Ovary (tissue), 10 donors: ENCODE measurements around the gene PRR14L. TPM values are rescaled to one million over a fixed set of nuclear protein-coding genes. Genes with fewer than 3 reads are reported as not detected.
"Not testable (repeated sequence)": the region's sequence is repeated elsewhere in the genome, so short reads cannot be mapped to it uniquely, and the experiment has no call there.

ENCODE experiments used
- DNase-seq, 5 donors: peaks; one replicate each; pipeline ENCODE4 v3.0.0-alpha.2; 2019 to 2020
- H3K27ac ChIP-seq, 2 donors: fragments of 200-600 bp; one replicate each; pipeline versions ENCODE4 v1.5.1 to v1.8.0; 2019 to 2022
- H3K27me3 ChIP-seq: fragments of 200-600 bp; one replicate; pipeline ENCODE4 v1.8.0; 2022
- H3K36me3 ChIP-seq: fragments of 200-600 bp; sonication (generic); one replicate; pipeline ENCODE4 v1.5.1; 2019
- H3K4me1 ChIP-seq: one replicate; pipeline ENCODE4 v1.8.1; 2013; ENCODE audit warnings: mild to moderate bottlenecking, moderate library complexity; ENCODE audit not compliant: insufficient read depth
- H3K4me3 ChIP-seq: fragments of 200-600 bp; sonication (generic); one replicate; pipeline ENCODE4 v1.5.1; 2017
- H3K9me3 ChIP-seq, 2 donors: fragments of 200-600 bp in 1 of 2; sonication (generic) in 1 of 2; one replicate each; pipeline versions ENCODE4 v1.5.1 to v1.8.1; 2013 to 2019; ENCODE audit warnings: mild to moderate bottlenecking in 1 of 2, moderate library complexity in 1 of 2
- CTCF ChIP-seq, 3 donors: fragments of 450-650 bp in 2 of 3; fragments of 200-600 bp in 1 of 3; IDR thresholded peaks; one replicate each; pipeline versions ENCODE4 v1.5.1 to v1.8.0; 2016 to 2022; ENCODE audit warnings: antibody characterized with exemption in 3 of 3, mild to moderate bottlenecking in 1 of 3
- EP300 ChIP-seq: sonication (generic); formaldehyde crosslinking; IDR thresholded peaks from one replicate; pipeline ENCODE4 v1.6.1; 2017; ENCODE audit warnings: antibody characterized with exemption
- POLR2A ChIP-seq: fragments of 450-650 bp; IDR thresholded peaks from one replicate; pipeline ENCODE4 v1.6.1; 2017; ENCODE audit warnings: antibody characterized with exemption, mild to moderate bottlenecking, moderate library complexity
- WGBS, 3 donors: extraction: QIAGEN DNeasy Blood & Tissue Kit in 1 of 3; methylation state at CpG; one replicate each; pipeline versions ENCODE4 v1.1.5 to v1.1.7; 2013 to 2017; 5-methylcytosine and 5-hydroxymethylcytosine counted together
- intact Hi-C, 4 donors: fragments of 100-400 bp; cut with DNase I; formaldehyde crosslinking; loops; one replicate each; pipeline versions ENCODE4 v1.11.0 to v1.15.1; 2022 to 2023
- long read RNA-seq, 3 donors: library from polyadenylated mRNA in 2 of 3; unstranded in 2 of 3; transcript quantifications; one replicate each; pipeline ENCODE4 v2.0.0 and lab custom pipeline, GENCODE V29; 2021 to 2026
- polyA plus RNA-seq, 2 donors: library from polyadenylated mRNA; stranded (reverse); fragments of 200-250 nt in 1 of 2; fragments of 350-450 nt in 1 of 2; fragmentation: Illumina TruSeq in 1 of 2; extraction: RNeasy Lipid Tissue Mini Kit (QIAGEN cat#74804) in 1 of 2; gene quantifications; one replicate each; pipeline ENCODE4 v1.2.3, GENCODE V29; 2013 to 2014
- total RNA-seq, 7 donors: library from RNA; depleted of rRNA in 2 of 7; stranded (reverse); fragments of >200 nt in 2 of 7; fragmentation: NEBNext Ultra II Directional in 3 of 7; extraction: Animal tissue kit (Norgen Biotek cat#: 25700) in 3 of 7; gene quantifications; one replicate each; pipeline versions ENCODE4 v1.1.0 to v1.2.4, GENCODE V29; 2016 to 2023
- donor health status: DM: no; HTN: no; CAD: no; lungs with moderate emphysema.
- donor health status: DM: no; HTN: no; CAD: no.
- donor health status: Bipolar disorder and iron deficiency.
- donor health status: DM: yes; HTN: yes; CAD: no.
- donor health status: DM: no; HTN: no; CAD: no.
- donor health status: DM: yes; HTN: yes; CAD: no.

The PRR14L gene
- total RNA-seq (10 to 100 TPM; 14.3 to 52.0 (median 46.5) TPM), polyA plus RNA-seq (10 to 100 TPM in 1 of 2 donors, 1 to 10 TPM in 1; 6.3 to 12.4 TPM)
- long read RNA-seq, donor 1, partial matches to known transcripts, result 24 of 57 reads
- long read RNA-seq, donor 1, other reads (novel, unspliced or antisense), result 28 of 57 reads
- long read RNA-seq, donor 2, partial matches to known transcripts, result 33 of 33 reads
- long read RNA-seq, donor 2, other reads (novel, unspliced or antisense), result 0 of 33 reads
- long read RNA-seq, donor 3, partial matches to known transcripts, result 1 of 6 reads
- long read RNA-seq, donor 3, other reads (novel, unspliced or antisense), result 5 of 6 reads

GRCh38 chr22:31749636-31750364, at the start of gene PRR14L:
PRR14L (minus strand) TSS chr22:31750132; CDS start chr22:31738860, 11,272 bp downstream.
- intact Hi-C loops, result loop anchor here in 2 of 4 donors (10.0 kb wide), 1 partner anchor 195 kb away; the partner anchor contains the start of gene YWHAH (in 2 of the 2)
- Histone ChIP-seq H3K9me3 (no peaks in the 10 kb centered on the region), H3K27me3 (no peaks in the 10 kb centered on the region), H3K36me3 (no peaks in the 10 kb centered on the region), H3K27ac (peak within 1 kb of the TSS; percentile 29 to 58), H3K4me1 (peaks cover 9% of the 10 kb centered on the region), H3K4me3 (peak within 1 kb of the TSS; percentile 99)
- TF ChIP-seq EP300 (no peak), CTCF (IDR thresholded peaks at IDR 0.05) (no peak), POLR2A (peak; percentile 60)
- 0% methylated on average over 57 to 62 of the region's 62 CpGs for WGBS, 3 donors
- peak; percentile 98 to 99 (median 99) for DNase-seq

GRCh38 chr22:31799358-31799757, 49.4 kb upstream of the PRR14L start:
- H3K36me3 ChIP-seq, intact Hi-C loops, DNase-seq, H3K27ac ChIP-seq, H3K4me3 ChIP-seq, H3K9me3 ChIP-seq, H3K4me1 ChIP-seq, H3K27me3 ChIP-seq: not testable (repeated sequence)
- 85 to 86% (median 86%) methylated on average over 8 of the region's 8 CpGs for WGBS, 3 donors

GRCh38 chr22:31790240-31790639, 40.3 kb upstream of the PRR14L start:
- no peaks in the 10 kb centered on the region for H3K36me3 ChIP-seq
- WGBS, 3 donors, result 98% methylated on average over 2 of the region's 2 CpGs
- no peak for TF ChIP-seq EP300
- no peak for TF ChIP-seq CTCF (IDR thresholded peaks at IDR 0.05)
- no peak for TF ChIP-seq POLR2A

GRCh38 chr22:31789803-31790202, 39.9 kb upstream of the PRR14L start:
- no peak for TF ChIP-seq CTCF (IDR thresholded peaks at IDR 0.05)
- intact Hi-C loops, result no loop called here
- H3K4me3 ChIP-seq, result no peak overlapping the region
- no peaks in the 10 kb centered on the region for H3K9me3 ChIP-seq
- H3K27ac ChIP-seq, result no peak overlapping the region
- no peak for DNase-seq
- 64 to 78% (median 72%) methylated on average over 3 of the region's 3 CpGs for WGBS, 3 donors
- H3K36me3 ChIP-seq, result no peaks in the 10 kb centered on the region
- no peaks in the 10 kb centered on the region for H3K27me3 ChIP-seq
- H3K4me1 ChIP-seq, result no peaks in the 10 kb centered on the region

More at GRCh38 chr22:31790240-31790639, 40.3 kb upstream of the PRR14L start:
- no peak overlapping the region for H3K4me3 ChIP-seq
- intact Hi-C loops, result no loop called here
- H3K9me3 ChIP-seq, result no peaks in the 10 kb centered on the region
- H3K27ac ChIP-seq, result no peak overlapping the region
- no peak for DNase-seq
- H3K4me1 ChIP-seq, result no peaks in the 10 kb centered on the region
- no peaks in the 10 kb centered on the region for H3K27me3 ChIP-seq

- H3K4me1 ChIP-seq, result no peaks in the 10 kb centered on the region
- no peaks in the 10 kb centered on the region for H3K27me3 ChIP-seq
- 92 to 96% (median 92%) methylated on average over 4 of the region's 4 CpGs for WGBS, 3 donors
- no peak overlapping the region for H3K27ac ChIP-seq
- TF ChIP-seq CTCF (IDR thresholded peaks at IDR 0.05) (no peak), POLR2A (no peak), EP300 (no peak)
- H3K36me3 ChIP-seq, result no peaks in the 10 kb centered on the region
- intact Hi-C loops, result no loop called here
- no peak for DNase-seq
- no peaks in the 10 kb centered on the region for H3K9me3 ChIP-seq
- no peak overlapping the region for H3K4me3 ChIP-seq
Measured at GRCh38 chr22:31776231-31776630, 26.3 kb upstream of the PRR14L start.
